GM19351 (cell line): ENCODE data around the gene FBXO4.
"Not testable (repeated sequence)": the region's sequence is repeated elsewhere in the genome, so short reads cannot be mapped to it uniquely, and the experiment has no call there.

Experiments used
- ATAC-seq: cut with Tn5 transposase; IDR thresholded peaks from one replicate; pipeline ENCODE4 v1.9.1; 2021; ENCODE audit warnings: mild to moderate bottlenecking, moderate library complexity; ENCODE audit not compliant: unreplicated experiment

The FBXO4 gene

DNA sequence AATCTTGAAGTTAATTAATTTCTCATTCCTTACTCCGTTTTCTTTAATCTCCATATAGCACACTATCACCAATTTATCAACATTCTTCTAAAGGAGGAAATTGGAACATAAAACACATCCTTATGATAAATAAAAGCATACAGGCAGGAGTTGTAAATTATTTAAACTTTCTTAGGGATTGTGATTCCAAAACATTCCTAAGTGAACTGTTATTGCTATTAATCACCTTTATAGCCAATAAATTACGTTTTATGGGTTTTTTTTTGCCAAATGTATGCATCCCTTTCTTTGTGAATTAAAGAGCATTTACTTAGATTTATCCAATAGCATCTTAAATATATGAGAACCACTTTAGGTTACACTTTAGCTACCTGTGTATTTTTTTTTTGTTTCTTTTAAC lies 55.3 kb downstream of the FBXO4 start:
- ATAC-seq = no peak

DNA sequence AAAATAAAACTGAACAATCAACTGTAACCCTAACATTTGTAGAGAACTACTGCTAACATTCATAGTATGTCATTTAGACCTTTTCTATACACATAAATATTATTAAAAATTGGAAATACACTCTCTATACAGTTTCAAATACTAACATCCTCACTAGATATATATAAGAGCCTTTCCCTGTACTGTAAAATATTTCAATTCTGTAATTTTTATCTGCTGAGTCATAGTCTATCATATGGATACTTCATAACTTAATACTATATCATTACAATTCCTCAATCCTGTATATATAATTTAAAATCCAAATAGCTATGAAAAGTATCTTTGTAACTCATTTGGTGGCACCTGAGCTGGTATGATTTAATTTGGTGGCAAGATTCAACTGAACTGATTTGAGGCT lies 55.8 kb downstream of the FBXO4 start:
- no peak for ATAC-seq

DNA sequence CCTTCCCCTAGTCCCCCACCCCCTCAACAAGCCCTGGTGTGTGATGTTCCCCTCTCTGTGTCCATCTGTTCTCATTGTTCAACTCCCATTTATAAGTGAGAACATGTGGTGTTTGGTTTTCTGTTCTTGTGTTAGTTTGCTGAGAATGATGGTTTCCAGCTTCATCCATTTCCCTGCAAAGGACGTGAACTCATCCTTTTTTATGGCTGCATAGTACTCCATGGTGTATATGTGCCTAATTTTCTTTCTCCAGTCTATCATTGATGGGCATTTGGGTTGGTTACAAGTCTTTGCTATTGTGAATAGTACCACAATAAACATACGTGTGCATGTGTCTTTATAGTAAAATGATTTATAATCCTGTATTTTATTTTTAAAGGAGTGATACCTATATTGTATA lies 57.8 kb downstream of the FBXO4 start:
- ATAC-seq = not testable (repeated sequence)

DNA sequence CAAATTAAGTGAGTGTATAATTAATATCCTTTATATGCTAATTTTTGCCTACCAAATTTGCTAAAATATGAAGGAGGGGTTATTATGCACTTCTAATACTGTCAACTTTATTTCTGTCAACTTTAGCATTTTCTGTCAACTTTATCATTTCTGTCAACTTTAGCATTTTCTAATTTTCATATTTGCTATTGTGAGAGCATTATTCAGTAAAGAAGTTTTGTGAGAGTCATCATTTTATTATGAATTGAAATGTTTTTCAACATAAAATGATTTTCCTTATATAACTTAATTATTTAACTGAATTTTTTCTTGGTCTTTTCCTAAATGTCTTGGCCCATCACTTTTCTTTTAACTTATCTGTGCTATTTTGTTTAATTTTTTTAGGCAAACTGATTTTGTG lies 58.2 kb downstream of the FBXO4 start:
- ATAC-seq = no peak

DNA sequence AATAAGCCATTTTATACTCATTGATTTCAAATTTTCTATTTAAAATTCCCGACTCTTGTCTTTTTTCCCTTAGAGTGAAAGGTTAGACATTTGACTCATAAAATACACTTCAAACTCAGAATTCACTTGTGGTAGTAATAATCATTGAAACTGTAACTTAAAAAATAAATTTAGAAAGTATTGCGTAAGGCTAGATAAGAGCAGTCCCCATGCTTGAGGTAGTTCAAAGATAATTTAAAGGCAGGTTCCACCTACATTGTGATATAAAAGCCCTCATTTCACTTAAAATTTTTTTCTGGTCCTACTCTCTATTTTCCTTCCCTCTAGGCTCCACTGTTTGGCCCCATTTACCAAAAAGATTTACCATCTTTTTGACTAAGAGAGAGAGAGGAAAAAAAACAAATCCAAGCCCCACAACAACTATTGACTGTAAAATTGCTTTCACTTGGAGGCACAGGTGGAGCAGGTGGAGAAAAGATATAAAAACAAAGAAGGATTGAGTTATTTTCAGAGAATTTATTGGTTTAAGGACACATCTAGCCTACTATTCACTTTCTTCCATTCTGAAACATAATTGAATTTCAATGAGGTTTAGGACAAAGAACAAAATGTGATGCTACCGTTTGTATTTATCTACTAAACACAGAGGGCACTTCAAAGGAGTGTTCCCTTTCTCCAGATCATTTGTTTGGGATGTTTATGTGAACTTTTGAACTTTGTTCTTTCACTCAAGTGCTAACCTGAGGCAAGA lies 61.0 kb downstream of the FBXO4 start:
- no peak for ATAC-seq
